HG03520 (cell line): Measurements from ENCODE around the gene CDH23.

Experiments
- ATAC-seq: cut with Tn5 transposase; IDR thresholded peaks from one replicate; pipeline ENCODE4 v1.9.1; 2021; ENCODE audit warnings: mild to moderate bottlenecking, moderate library complexity; ENCODE audit not compliant: unreplicated experiment

The CDH23 gene

GRCh38 chr10:71554671-71555070 is 158.0 kb downstream of the CDH23 start:
- ATAC-seq: no peak

DNA sequence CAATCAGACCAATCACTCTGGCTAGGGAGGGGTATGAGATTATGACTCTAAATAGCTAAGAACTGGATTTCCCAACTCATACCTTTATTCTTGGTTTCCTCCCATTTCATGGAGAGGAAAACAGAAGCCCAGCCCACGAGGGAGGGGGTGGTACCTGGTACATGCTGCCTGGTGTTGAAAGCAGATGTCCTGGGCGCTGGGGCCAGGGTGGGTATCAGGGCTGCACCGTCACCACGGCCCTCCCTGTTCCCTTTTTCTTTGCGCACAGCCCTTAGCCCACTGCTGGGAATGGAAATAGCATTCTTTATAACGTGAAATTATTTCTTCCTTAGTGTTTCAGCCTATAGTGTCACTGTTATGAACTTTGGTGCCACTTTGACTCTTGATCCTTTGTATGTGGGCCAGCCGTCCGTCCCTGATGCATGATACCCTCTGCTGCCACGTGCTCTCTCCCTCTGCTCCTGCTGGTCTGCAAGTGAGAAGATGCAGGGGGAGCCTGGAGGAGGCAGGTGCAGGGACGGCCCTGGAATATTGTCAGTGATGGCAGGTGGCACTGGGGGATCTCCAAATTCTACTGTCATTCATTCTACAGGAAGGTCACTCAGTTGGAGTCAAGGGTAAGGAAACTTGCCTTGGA is 158.5 kb downstream of the CDH23 start:
- no peak for ATAC-seq

DNA sequence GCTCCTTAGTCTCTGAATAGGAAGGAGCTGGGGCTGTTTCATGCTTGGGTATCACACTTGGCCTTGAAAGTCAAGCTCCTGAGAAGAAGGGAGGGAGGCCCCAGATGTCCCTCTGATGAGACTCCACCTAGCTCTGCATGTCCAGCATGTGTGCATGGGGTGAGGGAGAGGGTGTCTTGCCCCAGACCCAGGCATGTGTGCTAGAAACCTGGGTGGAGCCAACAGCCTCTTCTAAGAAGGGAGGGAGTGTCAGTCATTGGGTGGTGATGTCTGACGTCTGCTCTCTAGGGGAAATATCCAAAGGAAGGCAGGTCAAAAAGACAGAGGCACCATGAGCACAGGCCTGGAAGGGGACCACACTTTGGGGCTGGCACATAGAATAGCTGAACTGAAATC is 159.0 kb downstream of the CDH23 start:
- no peak for ATAC-seq

DNA sequence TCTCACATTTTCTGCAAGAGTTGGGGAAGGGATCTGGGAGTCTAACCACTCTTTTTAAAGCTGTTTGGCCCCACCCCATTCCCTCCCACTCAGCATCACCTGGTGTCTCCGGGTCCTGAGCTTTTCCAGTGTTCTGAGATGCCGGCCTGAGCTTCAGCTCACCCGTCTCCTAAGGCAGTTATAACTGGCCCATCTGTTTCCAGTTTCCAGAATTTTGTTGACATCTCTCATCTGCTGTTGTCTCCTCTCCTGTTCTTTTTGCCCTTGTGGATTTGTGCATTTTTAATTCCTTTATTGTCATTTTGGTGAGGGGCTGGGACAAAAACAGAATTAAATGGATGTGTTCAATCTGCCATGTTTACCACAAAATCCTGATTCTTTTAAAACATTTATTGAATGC is 162.3 kb downstream of the CDH23 start:
- ATAC-seq: no peak

GRCh38 chr10:71561003-71561574 is 164.4 kb downstream of the CDH23 start:
- no peak for ATAC-seq

GRCh38 chr10:71562181-71562580 is 165.5 kb downstream of the CDH23 start:
- ATAC-seq: no peak

DNA sequence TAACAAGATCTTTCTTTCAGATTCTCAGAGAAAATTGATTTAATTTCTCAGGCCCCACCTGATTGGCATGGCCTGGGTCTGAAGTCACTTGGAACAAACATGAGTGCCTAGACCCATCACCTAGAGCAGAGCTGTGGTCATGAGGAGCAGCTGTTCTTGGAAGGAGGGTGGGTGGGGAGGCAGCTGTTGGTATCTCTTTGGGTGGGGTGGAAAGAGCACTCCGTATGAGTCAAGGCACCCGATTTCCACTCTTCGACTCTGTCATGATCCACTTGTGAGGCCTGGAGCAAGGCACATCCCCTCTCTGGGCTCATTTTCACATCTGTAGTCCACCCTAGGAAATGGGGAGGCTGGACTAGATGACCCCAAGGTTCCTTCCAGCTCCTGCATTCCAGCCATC is 166.2 kb downstream of the CDH23 start:
- ATAC-seq: no peak

DNA sequence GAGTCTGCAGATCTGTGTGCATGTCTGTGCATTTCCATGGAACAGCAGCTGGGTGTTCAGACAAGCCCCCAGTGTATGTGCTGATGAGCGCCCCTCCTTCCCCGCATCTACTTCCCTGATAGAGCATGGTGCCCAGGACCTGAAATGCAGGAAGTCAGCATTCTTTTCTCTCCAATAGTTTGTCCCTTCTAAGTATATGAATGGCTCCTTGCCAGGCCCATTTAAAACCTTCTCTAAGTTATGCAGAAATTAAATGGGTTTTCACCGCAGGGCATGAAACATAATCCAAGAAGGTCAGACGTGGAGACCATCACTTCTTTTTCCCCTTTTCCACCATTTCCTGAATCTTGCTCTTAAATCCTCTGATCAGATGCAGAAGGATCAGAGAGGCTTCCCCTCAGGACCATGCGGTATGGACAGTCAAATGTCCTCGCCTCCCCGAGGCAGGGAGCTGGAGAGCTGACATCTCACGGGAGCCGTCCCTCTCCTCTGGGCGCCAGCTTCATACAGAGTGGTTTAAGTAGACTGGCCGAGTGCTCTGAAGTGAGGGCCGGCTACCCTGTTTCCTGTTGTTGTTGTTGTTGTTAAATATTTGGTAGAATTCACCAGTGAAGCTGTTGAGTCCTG is 167.6 kb downstream of the CDH23 start:
- ATAC-seq: no peak

DNA sequence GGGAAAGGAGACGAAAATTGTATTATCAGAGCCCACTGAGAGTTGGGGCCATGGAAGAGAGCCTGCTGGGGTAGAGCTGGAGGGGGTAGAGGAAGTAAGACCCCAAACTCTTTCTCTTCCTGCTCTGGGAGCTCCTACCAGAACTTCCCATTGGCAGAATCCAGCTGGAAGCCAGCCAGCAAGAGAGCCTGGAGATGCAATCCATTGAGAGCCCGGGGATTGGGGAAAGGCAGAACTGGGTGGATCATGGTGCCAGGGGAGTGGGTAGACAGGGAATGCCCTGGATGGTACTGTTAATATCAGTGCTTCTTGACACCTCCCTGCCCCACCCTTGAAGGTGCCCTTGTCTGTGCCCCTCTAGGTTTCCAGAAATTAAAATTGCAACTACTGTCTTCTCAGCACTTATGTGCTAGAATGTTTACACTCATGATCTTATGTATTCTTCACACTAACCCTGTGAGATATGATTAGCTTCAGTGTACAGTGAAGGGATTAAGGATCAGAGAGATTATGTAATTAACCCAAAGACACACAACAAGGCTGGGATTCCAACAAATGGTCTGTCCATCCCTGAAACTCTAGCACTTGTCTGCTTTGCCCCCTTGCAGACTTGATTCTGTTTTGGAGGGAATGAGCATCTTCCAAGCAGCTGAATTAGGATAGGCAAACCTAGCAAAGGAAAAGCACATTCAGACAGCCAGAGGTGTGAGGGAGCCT is 168.7 kb downstream of the CDH23 start:
- ATAC-seq: no peak

GRCh38 chr10:71567006-71567405 is 170.3 kb downstream of the CDH23 start:
- ATAC-seq: no peak

DNA sequence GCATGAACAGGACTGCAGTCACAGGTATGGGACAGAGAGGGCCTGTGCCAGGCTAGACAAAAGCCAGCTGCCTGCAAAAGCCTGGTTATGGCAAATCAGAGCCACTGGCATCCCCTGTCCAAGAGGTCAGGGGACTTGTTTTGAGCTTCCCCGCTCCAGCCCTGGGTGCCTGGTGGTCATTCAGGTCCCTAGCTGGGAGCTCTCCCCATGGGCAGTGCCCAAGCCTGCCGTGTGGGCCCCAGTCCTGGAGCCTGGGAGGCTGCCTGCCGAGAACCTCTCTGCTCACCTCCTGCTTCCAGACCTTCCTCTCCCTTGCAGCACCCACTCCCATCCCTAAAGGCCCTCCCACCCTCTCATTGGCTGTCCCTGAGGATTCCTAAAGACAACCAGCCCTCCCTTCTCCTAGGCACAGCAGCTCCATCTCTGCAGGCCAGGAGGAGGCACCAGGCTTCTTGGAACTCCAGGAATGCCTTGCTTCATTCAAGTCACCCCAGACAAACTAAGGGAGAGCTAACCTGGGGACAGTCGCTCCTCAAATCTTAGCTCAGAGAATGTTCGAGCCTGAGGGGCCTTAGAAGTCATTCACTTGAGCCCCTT is 172.3 kb downstream of the CDH23 start:
- no peak for ATAC-seq

DNA sequence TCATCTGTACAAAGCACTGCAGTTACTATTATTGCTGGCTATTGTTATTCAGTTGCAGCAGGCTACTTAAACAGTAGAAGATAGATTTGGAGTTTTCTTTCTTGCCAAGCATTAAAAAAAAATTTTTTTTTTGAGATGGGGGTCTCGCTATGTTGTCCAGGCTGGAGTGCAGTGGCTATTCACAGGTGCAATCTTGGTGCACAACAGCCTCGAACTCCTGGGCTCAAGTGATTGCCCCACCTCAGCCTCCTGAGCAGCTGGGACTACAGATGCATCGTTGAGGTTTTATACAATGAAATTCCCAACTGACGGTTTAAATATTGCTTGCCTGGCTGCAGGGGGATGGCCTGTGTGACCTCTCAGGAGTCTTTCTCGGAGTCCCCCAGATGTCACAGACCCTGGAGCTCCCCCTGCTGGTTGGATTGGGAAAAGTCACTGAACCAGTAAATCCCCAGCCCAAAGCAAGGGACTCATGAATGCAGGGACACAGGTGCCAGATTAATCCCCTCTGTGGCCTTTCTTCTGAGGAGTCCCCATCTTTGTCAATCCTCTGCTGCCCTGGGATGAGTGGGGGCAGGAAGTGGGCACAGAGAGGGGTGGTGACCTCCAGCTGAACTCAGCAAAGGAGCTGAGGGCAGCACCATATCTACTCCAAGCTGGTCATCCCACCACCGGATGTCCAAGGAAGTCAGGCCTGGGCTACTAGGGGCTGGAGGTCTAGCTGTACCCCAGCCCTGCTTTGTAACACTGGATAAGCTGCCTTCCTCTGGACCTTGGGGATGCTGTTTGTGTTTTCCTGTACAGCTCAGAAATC is 173.3 kb downstream of the CDH23 start:
- no peak for ATAC-seq

DNA sequence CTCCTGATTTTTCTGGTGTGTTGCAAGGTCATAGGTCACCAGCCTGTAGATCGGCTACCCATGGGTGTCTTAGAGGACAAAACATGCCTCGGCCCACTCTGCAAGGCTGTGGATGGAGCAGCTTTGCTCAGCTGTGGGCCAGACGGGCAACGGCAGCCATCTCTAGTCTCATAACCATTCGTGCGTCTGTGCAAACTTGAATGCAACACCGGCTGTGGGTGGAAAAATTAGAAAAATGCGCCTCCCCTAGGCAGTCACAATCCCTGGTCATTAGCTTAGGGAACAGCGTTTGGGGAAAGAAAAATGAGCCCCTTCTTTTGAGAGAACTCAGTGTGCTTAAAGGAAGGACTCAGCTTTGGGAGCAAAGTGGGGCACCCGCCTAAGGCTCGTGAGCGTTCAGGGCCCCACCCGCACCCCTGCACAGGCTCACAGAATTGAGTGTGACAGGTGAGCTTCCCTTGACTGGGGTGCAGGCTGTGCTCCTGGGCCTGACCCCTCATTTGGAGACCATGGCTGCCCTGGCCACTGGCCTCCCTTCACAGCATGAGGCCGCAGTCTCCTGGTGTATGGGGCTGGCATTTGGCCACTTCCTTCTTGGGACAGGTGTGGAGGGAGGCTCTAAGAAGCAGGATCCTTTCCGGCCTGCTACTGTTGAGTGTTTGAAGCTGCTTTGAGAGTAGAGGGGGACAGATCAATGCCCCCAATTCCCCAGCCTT is 174.9 kb downstream of the CDH23 start:
- no peak for ATAC-seq

DNA sequence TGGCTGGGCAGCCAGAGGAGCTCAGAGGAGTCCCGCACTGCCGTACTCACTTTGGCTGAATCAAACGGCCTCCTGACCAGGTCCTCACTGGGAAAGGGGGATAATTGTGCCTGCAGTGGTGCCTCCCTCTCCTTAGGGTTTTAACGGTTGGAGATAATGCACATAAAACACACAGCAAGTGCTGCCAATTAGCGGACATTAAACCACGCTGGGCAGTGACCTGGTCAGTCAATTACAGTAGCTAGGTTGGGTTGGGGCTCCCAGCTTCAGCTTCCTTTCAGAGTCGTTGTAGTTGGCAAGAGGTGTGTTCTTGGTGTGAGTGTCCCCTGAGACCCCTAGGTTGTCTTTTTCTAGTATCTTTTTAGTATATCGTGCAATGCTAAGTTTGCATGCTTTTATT is 176.2 kb downstream of the CDH23 start:
- no peak for ATAC-seq

- no peak for ATAC-seq
Measured at GRCh38 chr10:71573562-71574518, 177.1 kb downstream of the CDH23 start.

DNA sequence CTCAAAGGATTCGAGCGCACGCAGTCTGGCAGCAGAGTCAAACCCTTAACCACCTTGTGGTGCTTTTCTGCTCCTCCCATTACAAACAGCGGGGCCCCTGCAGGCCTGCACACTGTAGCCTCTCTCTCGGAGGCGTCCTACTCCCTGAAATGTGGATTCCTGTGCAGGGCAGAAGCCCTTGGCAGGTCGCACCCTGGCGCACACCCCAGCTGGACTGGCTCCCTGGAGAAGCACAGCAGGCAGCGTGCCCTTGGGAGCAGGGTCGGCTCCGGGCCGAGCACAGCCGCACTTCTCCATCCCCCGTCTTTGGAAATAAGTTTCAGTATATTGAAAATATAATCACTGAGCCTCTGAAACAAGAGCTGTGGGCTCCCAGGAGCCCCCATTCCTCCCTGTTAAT is 178.7 kb downstream of the CDH23 start:
- ATAC-seq: no peak

DNA sequence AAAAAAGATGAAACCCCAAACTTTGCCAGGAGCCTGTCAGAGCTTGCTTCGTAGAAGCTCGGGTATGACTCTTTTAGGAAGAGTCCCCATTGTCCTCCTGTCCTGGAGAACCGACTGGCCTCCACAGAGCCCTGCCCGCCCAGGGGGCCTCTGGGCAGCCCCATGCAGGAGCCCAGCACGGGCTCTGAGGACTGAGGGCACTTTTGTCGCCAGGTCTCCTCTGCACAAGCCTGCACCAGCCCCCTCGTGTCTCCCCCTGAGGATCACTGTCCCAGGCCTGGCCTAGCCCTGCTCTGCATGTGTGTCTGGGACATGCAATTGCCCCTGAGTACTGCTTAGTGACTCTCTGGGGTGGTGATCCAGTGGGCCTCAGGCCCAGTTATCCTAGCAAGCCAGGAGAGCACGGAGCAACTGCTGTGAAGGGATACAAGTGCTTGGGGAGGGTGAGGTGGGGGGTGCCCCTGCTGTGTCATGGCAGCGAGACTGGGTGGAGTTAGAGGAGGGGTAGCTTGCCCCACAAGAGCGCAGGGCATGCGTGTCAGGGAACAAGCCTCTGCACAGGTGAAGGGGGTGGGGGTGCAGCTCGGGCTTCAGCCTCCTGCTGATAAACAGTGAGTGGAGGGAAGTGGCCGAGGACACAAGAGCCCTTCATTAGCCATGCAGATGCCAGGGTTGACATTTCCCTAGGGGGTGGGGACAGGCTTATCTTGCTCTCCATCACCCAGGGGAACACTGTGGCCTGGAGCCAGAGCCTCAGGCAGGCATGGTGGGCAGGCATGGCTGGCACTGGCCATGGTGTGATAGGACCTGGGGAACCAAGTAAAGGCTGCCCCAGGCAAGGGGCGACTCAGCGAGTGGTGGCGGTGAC is 179.4 kb downstream of the CDH23 start:
- no peak for ATAC-seq

DNA sequence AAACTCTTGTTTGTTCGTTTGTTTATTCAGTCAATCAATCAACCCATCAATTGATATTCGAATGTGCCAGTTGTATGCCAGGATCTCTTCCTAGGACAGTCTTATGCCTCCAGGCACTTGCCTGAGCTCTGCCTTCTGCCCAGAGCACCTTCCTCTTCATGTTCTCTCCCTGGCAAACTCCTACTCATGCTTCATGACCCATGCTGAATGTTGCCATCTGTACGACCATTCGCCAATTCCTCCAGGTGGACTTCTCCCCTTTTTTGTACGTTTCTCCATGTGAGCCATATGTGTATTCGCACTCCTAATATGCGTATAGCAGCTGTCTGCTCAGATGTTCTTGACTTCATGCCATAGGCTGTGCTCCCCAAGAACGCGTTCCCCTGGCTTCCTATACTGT is 180.1 kb downstream of the CDH23 start:
- no peak for ATAC-seq
